Loucy (cell line): Measurements from ENCODE around the gene ZFP3.
"Not testable (repeated sequence)": the region's sequence is repeated elsewhere in the genome, so short reads cannot be mapped to it uniquely, and the experiment has no call there.

Source experiments
- H2AFZ ChIP-seq: fragments of 200-600 bp; sonication (generic); 2 replicates; pipeline ENCODE4 v1.6.0; 2016; ENCODE audit warnings: antibody characterized with exemption, mild to moderate bottlenecking, low read length, moderate library complexity
- H3F3A ChIP-seq: fragments of 200-600 bp; 2 replicates; pipeline ENCODE4 v1.6.0; 2016; ENCODE audit warnings: antibody characterized with exemption, low read depth, mild to moderate bottlenecking
- H3K27me3 ChIP-seq: fragments of 200-600 bp; sonication (generic); 2 replicates; pipeline ENCODE4 v1.6.1; 2014; ENCODE audit warnings: low read length, mild to moderate bottlenecking; ENCODE audit not compliant: insufficient read depth, poor library complexity, severe bottlenecking
- H3K36me3 ChIP-seq: fragments of 200-600 bp; sonication (generic); 2 replicates; pipeline ENCODE4 v1.6.1; 2016; ENCODE audit warnings: low read length; ENCODE audit not compliant: insufficient read depth
- H3K4me1 ChIP-seq: fragments of 200-600 bp; sonication (generic); 2 replicates; pipeline ENCODE4 v1.5.1; 2014; ENCODE audit warnings: low read length, mild to moderate bottlenecking; ENCODE audit not compliant: insufficient read depth, poor library complexity, severe bottlenecking
- H3K4me2 ChIP-seq: fragments of 200-600 bp; sonication (generic); 2 replicates; pipeline ENCODE4 v1.6.0; 2014; ENCODE audit warnings: antibody characterized with exemption, low read length, low read depth, mild to moderate bottlenecking; ENCODE audit not compliant: poor library complexity, severe bottlenecking
- H3K4me3 ChIP-seq: fragments of 200-600 bp; sonication (generic); 2 replicates; pipeline ENCODE4 v1.5.1; 2014; ENCODE audit warnings: low read length, mild to moderate bottlenecking, mixed read lengths; ENCODE audit not compliant: poor library complexity, severe bottlenecking
- H3K79me2 ChIP-seq: fragments of 200-600 bp; sonication (generic); 2 replicates; pipeline ENCODE4 v1.6.1; 2014; ENCODE audit warnings: low read length; ENCODE audit not compliant: insufficient read depth
- H3K9ac ChIP-seq: fragments of 200-600 bp; sonication (generic); 2 replicates; pipeline ENCODE4 v1.6.0; 2014; ENCODE audit warnings: mild to moderate bottlenecking, low read depth, low read length, moderate library complexity; ENCODE audit not compliant: poor library complexity, severe bottlenecking
- H3K9me2 ChIP-seq: fragments of 200-600 bp; sonication (generic); replicated peaks from 2 replicates; pipeline ENCODE4 v1.6.1; 2016; ENCODE audit warnings: low read depth, low read length, mixed read lengths
- H3K9me3 ChIP-seq: fragments of 200-600 bp; sonication (generic); 2 replicates; pipeline ENCODE4 v1.6.1; 2014; ENCODE audit warnings: mild to moderate bottlenecking, antibody characterized with exemption, low read length, low read depth; ENCODE audit not compliant: insufficient read depth
- H4K20me1 ChIP-seq: fragments of 200-600 bp; sonication (generic); 2 replicates; pipeline ENCODE4 v1.6.0; 2014; ENCODE audit warnings: antibody characterized with exemption, low read length, mild to moderate bottlenecking; ENCODE audit not compliant: insufficient read depth, poor library complexity, severe bottlenecking
- CTCF ChIP-seq: fragments of 200-600 bp; sonication (generic); conservative IDR thresholded peaks from 2 replicates; pipeline ENCODE4 v1.5.1; 2014; ENCODE audit warnings: mild to moderate bottlenecking, antibody characterized with exemption, low read length
- EZH2phosphoT487 ChIP-seq: fragments of 200-600 bp; IDR thresholded peaks from 2 replicates; pipeline ENCODE4 v1.6.1; 2018; ENCODE audit warnings: antibody characterized with exemption, mild to moderate bottlenecking, moderate library complexity, borderline replicate concordance

ZFP3 gene

GRCh38 chr17:5078106-5079028 lies at the start of gene ZFP3:
Gene ZFP3, plus strand, starts transcription at chr17:5078467. Its CDS starts 13,038 bp downstream, at chr17:5091505.
- H3K27me3 ChIP-seq: no peaks in the 10 kb centered on the region
- TF ChIP-seq CTCF: peak; percentile 27; the same call in 1 of the 2 replicates
- no peak for TF ChIP-seq EZH2phosphoT487
- H3K79me2 ChIP-seq: no peaks in the 10 kb centered on the region
- no peaks in the 10 kb centered on the region for H3K9me2 ChIP-seq
- H3K4me1 ChIP-seq: peaks cover 4% of the 10 kb centered on the region
- no peaks in the 10 kb centered on the region for H3K36me3 ChIP-seq
- H4K20me1 ChIP-seq: no peaks in the 10 kb centered on the region
- peak within 1 kb of the TSS; percentile 70 for H3K4me3 ChIP-seq
- no peaks in the 10 kb centered on the region for H3F3A ChIP-seq
- peak within 1 kb of the TSS; percentile 52 for H3K9ac ChIP-seq
- peak within 1 kb of the TSS; percentile 66 for H3K4me2 ChIP-seq
- H3K9me3 ChIP-seq: no peaks in the 10 kb centered on the region
- peak within 1 kb of the TSS; percentile 91 for H2AFZ ChIP-seq

- H3K4me2 ChIP-seq, H2AFZ ChIP-seq, H3K27me3 ChIP-seq, H3K4me1 ChIP-seq, H4K20me1 ChIP-seq, H3F3A ChIP-seq, H3K4me3 ChIP-seq, H3K9me2 ChIP-seq, H3K9ac ChIP-seq, H3K36me3 ChIP-seq, H3K9me3 ChIP-seq, H3K79me2 ChIP-seq: not testable (repeated sequence)
Observed at GRCh38 chr17:5030168-5030567, 48.1 kb upstream of the ZFP3 start.

GRCh38 chr17:5031365-5032082 lies 46.7 kb upstream of the ZFP3 start:
- H4K20me1 ChIP-seq: no peaks in the 10 kb centered on the region
- no peaks in the 10 kb centered on the region for H3K9me2 ChIP-seq
- no peaks in the 10 kb centered on the region for H3K36me3 ChIP-seq
- TF ChIP-seq CTCF: peak; percentile 66
- no peak for TF ChIP-seq EZH2phosphoT487
- no peaks in the 10 kb centered on the region for H3F3A ChIP-seq
- peak overlapping the region; percentile 97 for H2AFZ ChIP-seq
- H3K79me2 ChIP-seq: no peaks in the 10 kb centered on the region
- peak overlapping the region; percentile 69 for H3K4me3 ChIP-seq
- H3K4me2 ChIP-seq: peak overlapping the region; percentile 76
- H3K9ac ChIP-seq: peak overlapping the region; percentile 53
- no peaks in the 10 kb centered on the region for H3K4me1 ChIP-seq
- no peaks in the 10 kb centered on the region for H3K27me3 ChIP-seq
- no peaks in the 10 kb centered on the region for H3K9me3 ChIP-seq
